DND-41 (cell line): Measurements from ENCODE around the gene SLC1A2.

Source experiments
- ATAC-seq: fragments of 200-7000 bp; cut with Tn5 transposase; 3 replicates; pipeline ENCODE4 v1.9.1; 2021; ENCODE audit warnings: low read depth; ENCODE audit not compliant: insufficient read depth
- DNase-seq: peaks from one replicate; pipeline ENCODE4 v3.0.0-alpha.2; 2020
- H2AFZ ChIP-seq: 2 replicates; pipeline ENCODE4 v1.6.0; 2012; ENCODE audit warnings: low read depth, low read length
- H3K27ac ChIP-seq: 2 replicates; pipeline ENCODE4 v1.5.1; 2012; ENCODE audit warnings: low read length, inconsistent platforms
- H3K27me3 ChIP-seq: fragments of 200-600 bp; sonication (generic); 2 replicates; pipeline ENCODE4 v1.6.0; 2012; ENCODE audit warnings: low read length, mild to moderate bottlenecking, inconsistent platforms; ENCODE audit not compliant: insufficient read depth, poor library complexity
- H3K36me3 ChIP-seq: 2 replicates; pipeline ENCODE4 v1.5.1; 2012; ENCODE audit warnings: low read length, inconsistent platforms; ENCODE audit not compliant: insufficient read depth
- H3K4me1 ChIP-seq: 2 replicates; pipeline ENCODE4 v1.5.1; 2012; ENCODE audit warnings: mild to moderate bottlenecking, low read length; ENCODE audit not compliant: insufficient read depth
- H3K4me2 ChIP-seq: 2 replicates; pipeline ENCODE4 v1.6.0; 2012; ENCODE audit warnings: mild to moderate bottlenecking, moderate library complexity, low read length, inconsistent platforms; ENCODE audit not compliant: insufficient read depth
- H3K4me3 ChIP-seq, 2 experiments: fragments of 200-600 bp in 1 of 2; shearing (Covaris generic) in 1 of 2; 2 replicates each; pipeline ENCODE4 v1.5.1; 2012 to 2016; ENCODE audit warnings: inconsistent platforms in 2 of 2, low read length in 2 of 2, mild to moderate bottlenecking in 2 of 2, low read depth in 1 of 2, moderate library complexity in 1 of 2
- H3K79me2 ChIP-seq: 2 replicates; pipeline ENCODE4 v1.6.0; 2012; ENCODE audit warnings: low read length, inconsistent platforms; ENCODE audit not compliant: insufficient read depth
- H3K9ac ChIP-seq: 2 replicates; pipeline ENCODE4 v1.6.0; 2012; ENCODE audit warnings: low read depth, mild to moderate bottlenecking, inconsistent platforms, low read length, moderate library complexity
- H3K9me3 ChIP-seq: 2 replicates; pipeline ENCODE4 v1.5.1; 2012; ENCODE audit warnings: low read length, moderate library complexity, mild to moderate bottlenecking, inconsistent platforms; ENCODE audit not compliant: insufficient read depth, severe bottlenecking
- H4K20me1 ChIP-seq: 2 replicates; pipeline ENCODE4 v1.6.0; 2012; ENCODE audit warnings: low read length; ENCODE audit not compliant: insufficient read depth
- CTCF ChIP-seq: IDR thresholded peaks from 2 replicates; pipeline ENCODE4 v1.5.1; 2012; ENCODE audit warnings: borderline replicate concordance, low read length, moderate library complexity, mild to moderate bottlenecking; ENCODE audit not compliant: poor library complexity, severe bottlenecking; ENCODE audit errors: extremely low read depth
- EZH2 ChIP-seq: IDR thresholded peaks from 3 replicates; pipeline ENCODE4 v1.6.1; 2012; ENCODE audit warnings: borderline replicate concordance, low read depth, mild to moderate bottlenecking, moderate library complexity, low read length, inconsistent platforms; ENCODE audit not compliant: severe bottlenecking

SLC1A2 gene

DNA sequence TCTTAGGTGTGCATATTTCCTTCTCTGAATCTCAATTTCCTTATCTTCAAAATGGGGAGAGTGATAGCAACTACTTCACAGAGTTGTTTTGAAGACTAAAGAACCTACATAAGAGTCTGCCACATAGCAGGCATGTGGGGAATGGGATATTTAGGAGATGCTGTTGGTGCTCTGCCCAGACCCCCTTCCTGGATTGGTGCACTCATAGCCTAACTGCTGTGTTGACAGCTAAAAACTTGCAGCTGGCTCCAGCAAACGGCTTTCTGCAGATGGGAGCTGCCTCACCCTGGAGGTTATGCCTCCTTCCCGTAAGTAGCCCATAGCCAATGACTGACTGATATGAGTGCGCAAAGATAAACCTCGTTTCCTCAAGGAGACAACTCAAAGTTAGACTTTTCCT lies 174.3 kb downstream of the SLC1A2 start:
- no peaks in the 10 kb centered on the region for H4K20me1 ChIP-seq
- H3K4me3 ChIP-seq = no peak overlapping the region
- H3K9ac ChIP-seq = no peak overlapping the region
- H3K4me2 ChIP-seq = no peak overlapping the region
- H3K79me2 ChIP-seq = no peaks in the 10 kb centered on the region
- H2AFZ ChIP-seq = no peak overlapping the region
- H3K27ac ChIP-seq = no peak overlapping the region
- no peak for TF ChIP-seq EZH2
- TF ChIP-seq CTCF = no peak
- DNase-seq (no peak), ATAC-seq (no peak)
- H3K36me3 ChIP-seq = no peaks in the 10 kb centered on the region
- no peaks in the 10 kb centered on the region for H3K27me3 ChIP-seq
- no peaks in the 10 kb centered on the region for H3K4me1 ChIP-seq
- peaks cover 1% of the 10 kb centered on the region for H3K9me3 ChIP-seq

DNA sequence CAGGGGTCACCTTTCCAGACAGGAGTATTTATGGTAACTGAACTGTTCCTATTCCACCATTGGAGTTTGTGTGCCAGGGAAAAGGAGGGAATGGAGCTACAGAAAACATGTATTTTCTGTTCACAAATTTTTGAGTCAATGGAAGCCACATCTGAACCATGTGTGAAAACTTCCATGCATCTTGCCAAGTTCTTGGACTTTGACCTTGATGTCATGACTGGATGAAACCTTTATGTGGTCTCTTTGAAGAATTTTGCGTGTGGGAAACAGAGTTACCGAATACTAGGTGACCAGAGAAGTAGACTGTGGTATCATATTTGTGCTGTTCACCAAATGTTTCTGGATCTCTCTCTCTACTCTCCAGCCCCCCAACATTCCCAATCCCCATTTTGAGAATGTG lies 175.6 kb downstream of the SLC1A2 start:
- no peaks in the 10 kb centered on the region for H3K79me2 ChIP-seq
- H3K9ac ChIP-seq = no peak overlapping the region
- peaks cover 1% of the 10 kb centered on the region for H3K9me3 ChIP-seq
- H3K4me2 ChIP-seq = no peak overlapping the region
- no peaks in the 10 kb centered on the region for H3K36me3 ChIP-seq
- no peak for TF ChIP-seq CTCF
- TF ChIP-seq EZH2 = no peak
- no peak for DNase-seq
- no peaks in the 10 kb centered on the region for H3K4me1 ChIP-seq
- no peaks in the 10 kb centered on the region for H4K20me1 ChIP-seq
- no peak for ATAC-seq
- no peak overlapping the region for H3K27ac ChIP-seq
- H2AFZ ChIP-seq = no peak overlapping the region
- H3K4me3 ChIP-seq = no peak overlapping the region
- no peaks in the 10 kb centered on the region for H3K27me3 ChIP-seq

DNA sequence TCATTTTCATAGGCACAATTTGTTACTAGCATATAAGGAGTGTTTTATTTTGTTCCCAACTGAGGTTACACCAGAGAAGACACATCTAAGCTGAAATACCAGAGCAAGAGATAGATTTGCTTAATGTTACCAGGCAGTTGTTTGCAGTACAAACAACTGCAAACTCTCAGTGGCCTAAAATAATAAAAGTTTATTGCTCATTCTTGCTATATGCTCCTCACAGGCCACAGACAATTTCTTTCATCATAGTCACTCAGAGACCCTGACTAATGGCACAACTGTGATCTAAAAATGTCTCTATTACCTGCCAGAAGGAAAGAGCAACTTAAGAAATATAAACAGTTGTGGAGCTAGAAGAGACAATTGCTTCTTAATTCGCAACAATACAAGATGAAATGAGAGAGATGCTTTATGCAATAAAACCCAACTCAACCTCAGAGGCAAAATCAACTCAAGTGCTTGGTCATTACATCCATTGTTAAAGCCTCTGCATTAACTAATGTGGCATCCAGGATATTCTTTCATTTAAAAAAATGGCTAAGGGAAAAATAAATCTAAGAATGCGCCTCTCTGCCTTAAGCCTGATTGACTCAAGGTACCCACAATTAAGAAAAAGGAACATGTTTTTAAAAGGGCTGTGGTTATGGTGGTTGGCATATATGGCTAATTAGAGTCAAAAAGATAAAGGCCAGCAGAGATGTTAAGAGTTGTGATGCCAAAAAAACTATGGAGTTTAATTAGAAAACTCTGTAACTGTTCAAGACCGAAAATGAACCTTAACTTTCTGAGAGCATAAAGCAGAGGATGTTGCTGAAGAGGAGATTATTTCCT lies 176.7 kb downstream of the SLC1A2 start:
- ATAC-seq (no peak), DNase-seq (no peak)
- Histone ChIP-seq H3K4me2 (no peak overlapping the region), H3K9me3 (no peaks in the 10 kb centered on the region), H2AFZ (no peak overlapping the region), H3K4me3 (no peak overlapping the region), H3K36me3 (no peaks in the 10 kb centered on the region), H3K79me2 (no peaks in the 10 kb centered on the region), H3K27me3 (no peaks in the 10 kb centered on the region), H3K27ac (no peak overlapping the region), H4K20me1 (no peaks in the 10 kb centered on the region), H3K4me1 (no peaks in the 10 kb centered on the region), H3K9ac (no peak overlapping the region)
- TF ChIP-seq CTCF (no peak), EZH2 (no peak)
